Endothelial cell of umbilical vein (primary cell): ENCODE results near the gene ARF1. TPM values are rescaled to one million over a fixed set of nuclear protein-coding genes. Genes with fewer than 3 reads are reported as not detected.

ENCODE experiments used
- BruUV-seq: library from RNA; stranded (reverse); fragments of 400-500 nt; replicated peaks from 2 replicates; lab custom pipeline; 2021; lab: Mats Ljungman, UMichigan
- CTCF ChIA-PET: fragments of 300-600, 350-600 bp; sonication (Branson Sonifier 250); formaldehyde crosslinking; loops from one replicate; lab custom pipeline; 2021; ENCODE audit warnings: antibody characterized with exemption, inconsistent platforms; lab: Charles Lee
- POLR2A ChIA-PET: fragments of 300-600, 350-600 bp; sonication (Branson Sonifier 250); formaldehyde crosslinking; loops from one replicate; lab custom pipeline; 2021; ENCODE audit warnings: antibody characterized with exemption, inconsistent platforms; lab: Charles Lee
- DNase-seq: peaks from one replicate; pipeline ENCODE4 v3.0.0-alpha.2; 2011; ENCODE audit warnings: low read depth, low spot score
- FAIRE-seq: peaks from 2 replicates; lab custom pipeline; 2011; peaks lifted over from hg19 to GRCh38; lab: Jason Lieb, UNC
- H2AFZ ChIP-seq: 2 replicates; pipeline ENCODE4 v1.6.0; 2012; ENCODE audit warnings: low read depth, low read length, control low read depth, inconsistent platforms
- H3K27ac ChIP-seq: 2 replicates; pipeline ENCODE4 v1.5.1; 2011; ENCODE audit warnings: low read depth, mild to moderate bottlenecking, control low read depth, low read length, moderate library complexity; ENCODE audit not compliant: insufficient read depth
- H3K27me3 ChIP-seq, 2 experiments: 2 replicates each; pipeline versions ENCODE4 v1.6.0 to v1.6.1; 2011; ENCODE audit warnings: low read length in 2 of 2, mixed read lengths in 1 of 2; ENCODE audit not compliant: control insufficient read depth in 2 of 2, insufficient read depth in 2 of 2
- H3K36me3 ChIP-seq, 2 experiments: 2 replicates in 1 of 2; 3 replicates in 1 of 2; pipeline ENCODE4 v1.5.1; 2011; ENCODE audit warnings: low read length in 2 of 2, mild to moderate bottlenecking in 1 of 2, moderate library complexity in 1 of 2; ENCODE audit not compliant: control insufficient read depth in 2 of 2, insufficient read depth in 2 of 2; ENCODE audit errors: extremely low read depth in 1 of 2
- H3K4me1 ChIP-seq: 3 replicates; pipeline ENCODE4 v1.5.1; 2011; ENCODE audit warnings: mild to moderate bottlenecking, low read length; ENCODE audit not compliant: control insufficient read depth, insufficient read depth; ENCODE audit errors: extremely low read depth
- H3K4me2 ChIP-seq: 2 replicates; pipeline ENCODE4 v1.6.1; 2011; ENCODE audit warnings: low read length, control low read depth, mixed read lengths; ENCODE audit not compliant: insufficient read depth
- H3K4me3 ChIP-seq, 3 experiments: fragments of 200-600 bp in 1 of 3; sonication (generic), shearing (Covaris generic) in 1 of 3; replicated peaks in 1 of 3; 2 replicates each; pipeline ENCODE4 v1.5.1; 2011 to 2016; ENCODE audit warnings: control low read depth in 3 of 3, low read length in 3 of 3, mild to moderate bottlenecking in 2 of 3, inconsistent platforms in 1 of 3, low read depth in 1 of 3, moderate library complexity in 1 of 3; ENCODE audit not compliant: insufficient read depth in 1 of 3
- H3K79me2 ChIP-seq: 2 replicates; pipeline ENCODE4 v1.6.0; 2012; ENCODE audit warnings: low read length, inconsistent platforms; ENCODE audit not compliant: control insufficient read depth, insufficient read depth
- H3K9ac ChIP-seq: replicated peaks from 2 replicates; pipeline ENCODE3; 2011; ENCODE audit warnings: low read length, control low read depth; ENCODE audit not compliant: insufficient read depth; ENCODE audit errors: extremely low read depth
- H3K9me1 ChIP-seq: replicated peaks from 3 replicates; pipeline ENCODE4 v1.6.0; 2011; ENCODE audit warnings: mild to moderate bottlenecking, low read length; ENCODE audit not compliant: control insufficient read depth, insufficient read depth; ENCODE audit errors: extremely low read depth
- H3K9me3 ChIP-seq: replicated peaks from 2 replicates; pipeline ENCODE4 v1.5.1; 2012; ENCODE audit warnings: low read length, inconsistent platforms; ENCODE audit not compliant: control insufficient read depth, insufficient read depth
- H4K20me1 ChIP-seq: replicated peaks from 2 replicates; pipeline ENCODE3; 2011; ENCODE audit warnings: mild to moderate bottlenecking, low read length; ENCODE audit not compliant: control insufficient read depth, insufficient read depth; ENCODE audit errors: extremely low read depth
- EZH2 ChIP-seq: IDR thresholded peaks from 2 replicates; pipeline ENCODE4 v1.6.1; 2012; ENCODE audit warnings: borderline replicate concordance, low read depth, mild to moderate bottlenecking, moderate library complexity, low read length, inconsistent platforms; ENCODE audit not compliant: severe bottlenecking
- FOS ChIP-seq: IDR thresholded peaks from 2 replicates; pipeline ENCODE4 v1.6.1; 2011; ENCODE audit warnings: mild to moderate bottlenecking, low read length, moderate library complexity, borderline replicate concordance; ENCODE audit not compliant: insufficient read depth
- GATA2 ChIP-seq: IDR thresholded peaks from 2 replicates; pipeline ENCODE4 v1.7.0; 2011; ENCODE audit warnings: low read depth, mild to moderate bottlenecking, moderate library complexity, mixed read lengths, low read length; ENCODE audit not compliant: insufficient read length, insufficient read depth
- MYC ChIP-seq: IDR thresholded peaks from one replicate; pipeline ENCODE4 v1.6.1; 2011; ENCODE audit warnings: mild to moderate bottlenecking, low read depth, low read length
- POLR2AphosphoS5 ChIP-seq: IDR thresholded peaks from 2 replicates; pipeline ENCODE4 v1.6.1; 2012; ENCODE audit warnings: low read depth, mild to moderate bottlenecking, control low read depth, low read length, moderate library complexity; ENCODE audit not compliant: insufficient read depth
- dilution Hi-C: fragments of 300-500 bp; cut with MboI; formaldehyde crosslinking; loops from one replicate; pipeline ENCODE4 v1.15.0; 2019; ENCODE audit warnings: low sequenced_read_pairs; ENCODE audit not compliant: extremely low pct_ligation_motif_present
- intact Hi-C: fragments of 100-400 bp; cut with micrococcal nuclease; formaldehyde crosslinking; loops from one replicate; pipeline ENCODE4 v1.10.0; 2022
- polyA plus RNA-seq, 4 experiments: library from polyadenylated mRNA; depleted of rRNA in 3 of 4; stranded (reverse) in 3 of 4; unstranded in 1 of 4; fragments of >200 nt; gene quantifications; 2 replicates each; pipeline versions ENCODE4 v1.2.1 to v1.2.3, GENCODE V29; 2011 to 2012; ENCODE audit warnings: missing spikeins in 1 of 4
- total RNA-seq: library from RNA; stranded (reverse); gene quantifications from 2 replicates; pipeline ENCODE4 v1.2.3, GENCODE V29; 2021
- TF ChIP-seq, protein P1 (sequence below): IDR thresholded peaks from 2 replicates; pipeline ENCODE4 v1.6.1; 2011; ENCODE audit not compliant: insufficient read depth, insufficient read length
- TF ChIP-seq, protein P2 (sequence below), 2 donors: IDR thresholded peaks; 1 replicate in 1 of 2; 2 replicates in 1 of 2; pipeline ENCODE4 v1.5.1; 2011; ENCODE audit warnings: low read length in 2 of 2, mild to moderate bottlenecking in 2 of 2, moderate library complexity in 2 of 2, control low read depth in 1 of 2, inconsistent platforms in 1 of 2, low read depth in 1 of 2; ENCODE audit not compliant: insufficient read depth in 1 of 2; ENCODE audit errors: extremely low read depth in 1 of 2

The ARF1 gene
- total and polyA plus RNA-seq, 2 donors (not counting 3 experiments of a cell fraction or from before 2014, with no cell fraction given): 499 to 844 TPM

DNA sequence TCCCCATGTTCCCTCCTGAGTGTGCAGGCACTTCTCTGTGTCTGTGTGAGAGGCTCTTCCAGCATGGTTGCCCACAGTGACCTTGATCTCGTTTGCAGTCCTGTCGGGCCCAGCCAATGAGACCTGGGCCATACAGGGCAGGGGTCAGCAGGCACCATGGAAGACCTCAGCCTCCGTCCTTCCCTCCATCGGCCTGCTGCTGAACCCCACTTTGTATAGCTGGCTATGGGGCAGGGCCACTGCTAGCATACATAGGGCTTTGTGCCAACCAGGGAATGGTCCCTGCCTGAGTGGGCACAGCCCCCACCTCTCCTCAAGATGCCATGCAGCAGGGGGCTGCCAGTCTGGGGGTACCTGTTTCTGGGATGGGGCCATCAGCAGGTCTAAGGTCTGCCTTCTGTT lies 16.8 kb downstream of the ARF1 start:
- Histone ChIP-seq H3K9ac (no peak overlapping the region), H4K20me1 (peaks cover 14% of the 10 kb centered on the region)

More for the DNA sequence above, 16.8 kb downstream of the ARF1 start:
- no peaks in the 10 kb centered on the region for H3K9me1 ChIP-seq
- peaks cover 61% of the 10 kb centered on the region for H3K79me2 ChIP-seq
- H3K4me2 ChIP-seq: no peak overlapping the region
- no peak for DNase-seq
- no peak overlapping the region for H3K4me3 ChIP-seq
- H3K4me1 ChIP-seq: peaks cover 10% of the 10 kb centered on the region
- BruUV-seq: no TSS peak
- no peak overlapping the region for H3K27ac ChIP-seq
- intact Hi-C loops (no loop called here), dilution Hi-C loops (no loop called here)
- peaks cover 4% of the 10 kb centered on the region for H3K9me3 ChIP-seq
- CTCF ChIA-PET: no interaction called here
- no peak overlapping the region for H2AFZ ChIP-seq
- H3K27me3 ChIP-seq: no peaks in the 10 kb centered on the region
- no peak for TF ChIP-seq POLR2AphosphoS5
- TF ChIP-seq FOS: no peak
- TF ChIP-seq EZH2: no peak
- TF ChIP-seq MYC: no peak
- TF ChIP-seq, protein P1, sequence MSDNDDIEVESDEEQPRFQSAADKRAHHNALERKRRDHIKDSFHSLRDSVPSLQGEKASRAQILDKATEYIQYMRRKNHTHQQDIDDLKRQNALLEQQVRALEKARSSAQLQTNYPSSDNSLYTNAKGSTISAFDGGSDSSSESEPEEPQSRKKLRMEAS: no peak
- TF ChIP-seq, protein P2, sequence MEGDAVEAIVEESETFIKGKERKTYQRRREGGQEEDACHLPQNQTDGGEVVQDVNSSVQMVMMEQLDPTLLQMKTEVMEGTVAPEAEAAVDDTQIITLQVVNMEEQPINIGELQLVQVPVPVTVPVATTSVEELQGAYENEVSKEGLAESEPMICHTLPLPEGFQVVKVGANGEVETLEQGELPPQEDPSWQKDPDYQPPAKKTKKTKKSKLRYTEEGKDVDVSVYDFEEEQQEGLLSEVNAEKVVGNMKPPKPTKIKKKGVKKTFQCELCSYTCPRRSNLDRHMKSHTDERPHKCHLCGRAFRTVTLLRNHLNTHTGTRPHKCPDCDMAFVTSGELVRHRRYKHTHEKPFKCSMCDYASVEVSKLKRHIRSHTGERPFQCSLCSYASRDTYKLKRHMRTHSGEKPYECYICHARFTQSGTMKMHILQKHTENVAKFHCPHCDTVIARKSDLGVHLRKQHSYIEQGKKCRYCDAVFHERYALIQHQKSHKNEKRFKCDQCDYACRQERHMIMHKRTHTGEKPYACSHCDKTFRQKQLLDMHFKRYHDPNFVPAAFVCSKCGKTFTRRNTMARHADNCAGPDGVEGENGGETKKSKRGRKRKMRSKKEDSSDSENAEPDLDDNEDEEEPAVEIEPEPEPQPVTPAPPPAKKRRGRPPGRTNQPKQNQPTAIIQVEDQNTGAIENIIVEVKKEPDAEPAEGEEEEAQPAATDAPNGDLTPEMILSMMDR (IDR thresholded peaks at IDR 0.05; ENCODE audit: extremely low read depth in 1 of 2, insufficient read depth in 1 of 2, low read depth in 1 of 2, low read length in 2 of 2): no peak
- TF ChIP-seq GATA2: no peak
- H3K36me3 ChIP-seq: peaks cover 10 to 36% of the 10 kb centered on the region in 2 experiments
- POLR2A ChIA-PET: no interaction called here
- no peak for FAIRE-seq
